22Rv1 (cell line): ENCODE data around the gene NKX6-1.

ENCODE experiments used
- H3K27ac ChIP-seq: fragments of 450-650 bp; 2 replicates; pipeline ENCODE4 v1.5.1; 2017
- ZFX ChIP-seq: fragments of 450-650 bp; IDR thresholded peaks from 2 replicates; pipeline ENCODE4 v1.6.1; 2017; ENCODE audit warnings: antibody characterized with exemption, borderline replicate concordance
- TF ChIP-seq, protein P1 (sequence below): fragments of 450-650 bp; IDR thresholded peaks from 2 replicates; pipeline ENCODE4 v1.5.1; 2017; ENCODE audit warnings: mild to moderate bottlenecking

Gene NKX6-1

DNA sequence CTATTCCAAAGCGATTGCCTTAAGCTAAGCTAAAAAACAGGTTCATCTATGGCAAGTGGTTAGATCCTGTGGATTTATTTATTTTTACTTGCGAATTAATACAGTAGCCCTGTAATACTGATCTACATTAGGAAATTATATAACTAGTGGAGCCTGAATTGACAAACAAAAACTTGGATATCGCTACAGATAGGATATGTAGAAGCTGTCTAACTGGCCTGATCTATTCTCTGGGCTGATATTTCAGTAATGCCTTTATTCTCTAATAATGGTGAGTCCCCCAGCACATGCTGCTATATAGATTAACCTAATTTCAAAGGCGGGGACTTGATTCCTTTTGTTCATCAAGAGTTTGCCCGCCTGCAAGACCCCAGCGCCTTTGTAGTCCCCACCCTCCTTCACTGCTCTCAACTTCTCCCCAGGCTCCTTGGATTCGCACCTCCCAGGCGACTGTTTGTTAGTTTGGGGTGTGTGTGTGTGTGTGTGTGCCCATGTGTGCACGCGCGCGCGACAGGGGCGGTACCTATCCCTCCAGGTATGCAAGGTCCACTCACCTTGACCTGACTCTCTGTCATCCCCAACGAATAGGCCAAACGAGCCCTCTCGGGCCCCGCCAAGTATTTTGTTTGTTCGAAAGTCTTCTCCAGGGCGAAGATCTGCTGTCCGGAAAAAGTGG is 3.8 kb downstream of the NKX6-1 start:
- TF ChIP-seq, protein P1, sequence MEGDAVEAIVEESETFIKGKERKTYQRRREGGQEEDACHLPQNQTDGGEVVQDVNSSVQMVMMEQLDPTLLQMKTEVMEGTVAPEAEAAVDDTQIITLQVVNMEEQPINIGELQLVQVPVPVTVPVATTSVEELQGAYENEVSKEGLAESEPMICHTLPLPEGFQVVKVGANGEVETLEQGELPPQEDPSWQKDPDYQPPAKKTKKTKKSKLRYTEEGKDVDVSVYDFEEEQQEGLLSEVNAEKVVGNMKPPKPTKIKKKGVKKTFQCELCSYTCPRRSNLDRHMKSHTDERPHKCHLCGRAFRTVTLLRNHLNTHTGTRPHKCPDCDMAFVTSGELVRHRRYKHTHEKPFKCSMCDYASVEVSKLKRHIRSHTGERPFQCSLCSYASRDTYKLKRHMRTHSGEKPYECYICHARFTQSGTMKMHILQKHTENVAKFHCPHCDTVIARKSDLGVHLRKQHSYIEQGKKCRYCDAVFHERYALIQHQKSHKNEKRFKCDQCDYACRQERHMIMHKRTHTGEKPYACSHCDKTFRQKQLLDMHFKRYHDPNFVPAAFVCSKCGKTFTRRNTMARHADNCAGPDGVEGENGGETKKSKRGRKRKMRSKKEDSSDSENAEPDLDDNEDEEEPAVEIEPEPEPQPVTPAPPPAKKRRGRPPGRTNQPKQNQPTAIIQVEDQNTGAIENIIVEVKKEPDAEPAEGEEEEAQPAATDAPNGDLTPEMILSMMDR: no peak
- TF ChIP-seq ZFX: no peak

GRCh38 chr4:84494531-84494930 is 4.6 kb downstream of the NKX6-1 start:
- H3K27ac ChIP-seq: no peak overlapping the region
- TF ChIP-seq, protein P1: no peak
- TF ChIP-seq ZFX: no peak

More for the DNA sequence above, 3.8 kb downstream of the NKX6-1 start:
- no peak overlapping the region for H3K27ac ChIP-seq

DNA sequence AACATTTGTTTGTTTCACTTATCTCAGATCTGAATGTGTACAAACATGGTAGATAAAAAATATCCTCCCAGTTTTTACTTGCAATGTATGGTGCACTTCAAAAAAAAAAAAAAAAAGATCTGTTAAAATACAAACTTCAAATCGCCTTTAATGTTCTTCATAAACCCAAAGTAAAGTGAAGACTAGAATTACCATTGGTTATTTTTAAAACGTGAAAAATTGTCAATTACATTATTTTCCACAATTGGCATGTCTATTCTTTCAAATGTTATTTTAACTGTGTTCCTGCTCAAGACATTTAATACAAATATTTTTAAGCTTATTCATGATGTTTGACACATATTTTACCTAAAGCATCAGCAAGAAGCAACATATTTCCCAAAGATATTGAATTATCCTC is 5.0 kb downstream of the NKX6-1 start:
- TF ChIP-seq, protein P1: no peak
- no peak for TF ChIP-seq ZFX
- H3K27ac ChIP-seq: no peak overlapping the region

- no peak for TF ChIP-seq ZFX
- no peak overlapping the region for H3K27ac ChIP-seq
Observed at GRCh38 chr4:84493092-84493850, 5.8 kb downstream of the NKX6-1 start.

- no peak for TF ChIP-seq ZFX
- TF ChIP-seq, protein P1: no peak
- H3K27ac ChIP-seq: no peak overlapping the region
Observed at GRCh38 chr4:84492737-84493091, 6.4 kb downstream of the NKX6-1 start.

DNA sequence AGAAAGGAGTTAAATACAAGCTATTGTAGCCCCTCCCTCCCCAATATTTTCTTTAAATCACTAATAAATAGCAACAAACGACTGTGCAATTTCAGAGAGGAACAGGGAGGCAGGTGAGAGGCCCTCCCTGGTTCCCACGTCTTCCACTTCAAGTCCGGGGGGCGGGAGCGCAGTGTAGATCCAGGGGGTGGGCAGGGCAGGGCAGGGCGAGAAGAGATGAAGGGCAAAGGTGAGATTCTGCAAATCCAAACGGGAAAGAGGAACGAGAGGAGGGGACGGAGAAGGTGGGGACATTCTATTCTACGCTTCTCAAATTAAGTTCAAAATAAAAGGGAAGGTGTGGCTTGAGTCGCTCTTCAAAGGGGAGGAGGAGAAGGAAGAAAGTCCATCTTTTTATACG is 6.8 kb downstream of the NKX6-1 start:
- no peak for TF ChIP-seq ZFX
- TF ChIP-seq, protein P1: no peak
- no peak overlapping the region for H3K27ac ChIP-seq

GRCh38 chr4:84491481-84491880 is 7.6 kb downstream of the NKX6-1 start:
- no peak overlapping the region for H3K27ac ChIP-seq
- no peak for TF ChIP-seq ZFX
- TF ChIP-seq, protein P1: no peak

DNA sequence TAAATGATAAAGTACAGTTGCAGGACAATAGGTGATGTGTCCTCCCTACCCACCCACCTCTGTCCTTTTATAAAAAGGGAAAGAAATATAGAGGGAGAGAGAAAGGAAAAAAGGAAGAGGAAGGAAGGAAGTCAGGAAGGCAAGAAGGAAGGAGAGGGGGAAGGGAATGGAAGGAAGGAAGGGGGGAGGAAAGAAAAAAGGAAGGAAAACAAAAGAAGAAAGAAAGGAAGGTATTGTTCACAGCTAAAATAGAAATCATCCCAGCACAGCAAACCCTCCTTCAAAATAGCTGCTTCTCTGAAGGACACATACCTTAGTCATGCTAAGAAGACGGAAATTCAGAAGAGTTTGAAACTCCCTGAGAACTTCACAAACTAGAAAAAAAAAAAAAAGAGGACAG is 8.4 kb downstream of the NKX6-1 start:
- TF ChIP-seq ZFX: no peak
- TF ChIP-seq, protein P1: no peak
- H3K27ac ChIP-seq: no peak overlapping the region
